Activated B cell treated with CpG ODN at 0.5 μM for 24 hours (primary cell): Measurements from ENCODE around the gene EXPH5. TPM values are rescaled to one million over a fixed set of nuclear protein-coding genes. Genes with fewer than 3 reads are reported as not detected.

Experiments
- ATAC-seq: fragments of 200-7000 bp; cut with Tn5 transposase; one replicate; pipeline ENCODE4 v1.10.0; 2021; ENCODE audit warnings: low read depth, mild to moderate bottlenecking, moderate library complexity
- CTCF ChIA-PET: fragments of 350-600 bp; sonication (Branson Sonifier 250); formaldehyde crosslinking; loops from one replicate; lab custom pipeline; 2021; ENCODE audit warnings: antibody characterized with exemption; lab: Charles Lee
- POLR2A ChIA-PET: fragments of 350-600 bp; sonication (Branson Sonifier 250); formaldehyde crosslinking; loops from one replicate; lab custom pipeline; 2021; ENCODE audit warnings: antibody characterized with exemption; lab: Charles Lee
- DNase-seq: peaks from one replicate; pipeline ENCODE4 v3.0.0; 2022
- H3K27ac Mint-ChIP-seq: one replicate; pipeline ENCODE4 v1.8.0; 2020; ENCODE audit warnings: mixed read lengths
- H3K27me3 Mint-ChIP-seq: one replicate; pipeline ENCODE4 v1.8.0; 2021; ENCODE audit warnings: mixed read lengths
- H3K36me3 Mint-ChIP-seq: one replicate; pipeline ENCODE4 v1.8.0; 2021; ENCODE audit warnings: low read depth, mixed read lengths
- H3K4me1 Mint-ChIP-seq: one replicate; pipeline ENCODE4 v1.8.0; 2021; ENCODE audit warnings: mixed read lengths
- H3K4me3 Mint-ChIP-seq: one replicate; pipeline ENCODE4 v1.8.0; 2020; ENCODE audit warnings: mild to moderate bottlenecking, mixed read lengths
- H3K9me3 Mint-ChIP-seq: one replicate; pipeline ENCODE4 v1.8.0; 2020; ENCODE audit warnings: mixed read lengths
- CTCF ChIP-seq: fragments of 200-600 bp; IDR thresholded peaks from one replicate; pipeline ENCODE4 v1.8.0; 2022; ENCODE audit warnings: antibody characterized with exemption, mild to moderate bottlenecking
- intact Hi-C: fragments of 100-400 bp; cut with micrococcal nuclease; formaldehyde crosslinking; loops from one replicate; pipeline ENCODE4 v1.15.1; 2024
- total RNA-seq: library from RNA; stranded (reverse); gene quantifications from 2 replicates; pipeline ENCODE4 v1.2.3, GENCODE V29; 2022

Gene EXPH5
- total RNA-seq, 1 donor from 2014 or later: 0.29 TPM

- intact Hi-C loops: no loop called here
- POLR2A ChIA-PET: no interaction called here
- CTCF ChIA-PET: no interaction called here
- no peak for TF ChIP-seq CTCF
- Mint-ChIP-seq H3K36me3 (no peaks in the 10 kb centered on the region), H3K9me3 (peaks cover 3% of the 10 kb centered on the region), H3K4me1 (no peaks in the 10 kb centered on the region), H3K27me3 (peaks cover 7% of the 10 kb centered on the region), H3K27ac (no peak overlapping the region), H3K4me3 (no peak overlapping the region)
- ATAC-seq (no peak), DNase-seq (no peak)
Observed at GRCh38 chr11:108522318-108522717, 71.2 kb downstream of the EXPH5 start.

DNA sequence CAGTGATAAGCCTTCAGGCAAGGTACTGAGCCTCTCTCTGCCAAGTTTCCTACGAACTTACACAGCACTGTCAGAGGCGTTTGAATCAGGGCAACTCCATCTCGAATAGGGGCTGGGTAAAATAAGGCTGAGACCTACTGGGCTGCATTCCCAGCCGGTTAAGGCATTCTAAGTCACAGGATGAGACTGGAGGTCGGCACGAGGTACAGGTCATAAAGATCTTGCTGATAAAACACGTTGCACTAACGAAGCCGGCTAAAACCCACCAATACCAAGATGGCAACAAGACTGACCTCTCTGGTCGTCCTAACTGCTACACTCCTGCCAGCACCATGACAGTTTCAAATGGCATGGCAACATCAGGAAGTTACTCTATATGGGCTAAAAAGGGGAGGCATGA is 75.0 kb downstream of the EXPH5 start:
- intact Hi-C loops: no loop called here
- ChIA-PET POLR2A (no interaction called here), CTCF (no interaction called here)
- no peak overlapping the region for H3K27ac Mint-ChIP-seq
- DNase-seq (no peak), ATAC-seq (no peak)
- no peaks in the 10 kb centered on the region for H3K4me1 Mint-ChIP-seq
- no peaks in the 10 kb centered on the region for H3K9me3 Mint-ChIP-seq
- no peak for TF ChIP-seq CTCF
- H3K4me3 Mint-ChIP-seq: no peak overlapping the region
- H3K36me3 Mint-ChIP-seq: no peaks in the 10 kb centered on the region
- peaks cover 12% of the 10 kb centered on the region for H3K27me3 Mint-ChIP-seq

- peaks cover 14% of the 10 kb centered on the region for H3K27me3 Mint-ChIP-seq
- POLR2A ChIA-PET: no interaction called here
- H3K27ac Mint-ChIP-seq: no peak overlapping the region
- no peak overlapping the region for H3K4me3 Mint-ChIP-seq
- no peaks in the 10 kb centered on the region for H3K36me3 Mint-ChIP-seq
- TF ChIP-seq CTCF: no peak
- intact Hi-C loops: no loop called here
- CTCF ChIA-PET: no interaction called here
- H3K4me1 Mint-ChIP-seq: no peaks in the 10 kb centered on the region
- DNase-seq: no peak
- H3K9me3 Mint-ChIP-seq: no peaks in the 10 kb centered on the region
- no peak for ATAC-seq
Observed at GRCh38 chr11:108516125-108516524, 77.4 kb downstream of the EXPH5 start.

DNA sequence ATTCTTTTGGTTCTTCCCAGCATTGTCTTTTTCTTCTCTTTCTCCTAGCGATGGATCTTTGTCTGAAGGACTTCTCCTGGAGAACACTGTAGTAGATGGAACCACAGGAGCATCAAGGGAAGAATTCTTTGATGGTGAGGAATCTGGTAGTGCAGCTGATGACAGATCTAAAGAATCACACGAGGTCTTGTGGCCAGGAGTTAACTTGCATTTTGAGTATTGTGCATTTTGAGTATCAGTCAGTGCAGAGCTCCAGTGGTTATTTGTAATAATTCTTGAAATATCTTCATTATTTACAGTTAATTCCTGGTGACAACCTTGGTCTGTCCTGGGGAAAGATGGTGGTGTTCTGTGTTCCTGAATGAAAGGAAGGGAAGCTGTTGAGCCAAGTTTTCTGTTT is 80.9 kb downstream of the EXPH5 start:
- no peak for DNase-seq
- H3K4me1 Mint-ChIP-seq: no peaks in the 10 kb centered on the region
- H3K36me3 Mint-ChIP-seq: no peaks in the 10 kb centered on the region
- H3K27ac Mint-ChIP-seq: no peak overlapping the region
- no peak overlapping the region for H3K4me3 Mint-ChIP-seq
- peaks cover 14% of the 10 kb centered on the region for H3K27me3 Mint-ChIP-seq
- no peak for TF ChIP-seq CTCF
- ATAC-seq: no peak
- POLR2A ChIA-PET: no interaction called here
- intact Hi-C loops: loop anchor here (5.0 kb wide), 1 partner anchor 125 kb away; no protein-coding TSS in a partner anchor
- H3K9me3 Mint-ChIP-seq: no peaks in the 10 kb centered on the region
- CTCF ChIA-PET: no interaction called here

- Mint-ChIP-seq H3K27me3 (peaks cover 14% of the 10 kb centered on the region), H3K36me3 (no peaks in the 10 kb centered on the region), H3K4me3 (no peak overlapping the region), H3K4me1 (no peaks in the 10 kb centered on the region), H3K9me3 (no peaks in the 10 kb centered on the region), H3K27ac (no peak overlapping the region)
- intact Hi-C loops: loop anchor here (5.0 kb wide), 1 partner anchor 125 kb away; no protein-coding TSS in a partner anchor
- ATAC-seq (no peak), DNase-seq (no peak)
- no peak for TF ChIP-seq CTCF
- POLR2A ChIA-PET: no interaction called here
- CTCF ChIA-PET: no interaction called here
Observed at GRCh38 chr11:108511851-108512474, 81.6 kb downstream of the EXPH5 start.
